Liver (tissue), 9 donors: ENCODE results near the gene TMEM190. TPM values are rescaled to one million over a fixed set of nuclear protein-coding genes. Genes with fewer than 3 reads are reported as not detected.
A peak's percentile ranks its signal among the peaks of the same experiment; 100 is the strongest.

Source experiments
- DNase-seq: peaks from one replicate; pipeline ENCODE4 v3.0.0-alpha.2; 2017; ENCODE audit warnings: low spot score
- H3K27ac ChIP-seq, 2 donors: one replicate each; pipeline ENCODE4 v1.7.0; 2013; ENCODE audit warnings: inconsistent platforms in 2 of 2, low read length in 2 of 2, control low read depth in 1 of 2, low read depth in 1 of 2, mild to moderate bottlenecking in 1 of 2
- H3K27me3 ChIP-seq, 4 donors: one replicate each; pipeline versions ENCODE4 v1.6.1 to v1.7.0; 2013; ENCODE audit warnings: low read length in 3 of 4, inconsistent platforms in 1 of 4, mild to moderate bottlenecking in 1 of 4, moderate library complexity in 1 of 4; ENCODE audit not compliant: control insufficient read depth in 4 of 4, insufficient read depth in 4 of 4
- H3K36me3 ChIP-seq, 4 donors: one replicate each; pipeline versions ENCODE4 v1.6.1 to v1.7.0; 2013; ENCODE audit warnings: low read length in 3 of 4, mild to moderate bottlenecking in 3 of 4, low read depth in 1 of 4, moderate library complexity in 1 of 4; ENCODE audit not compliant: control insufficient read depth in 4 of 4, insufficient read depth in 3 of 4
- H3K4me1 ChIP-seq, 4 donors: one replicate each; pipeline versions ENCODE4 v1.6.1 to v1.7.0; 2013; ENCODE audit warnings: low read length in 3 of 4, mild to moderate bottlenecking in 3 of 4, moderate library complexity in 1 of 4; ENCODE audit not compliant: control insufficient read depth in 4 of 4, insufficient read depth in 4 of 4
- H3K4me3 ChIP-seq, 3 donors: one replicate each; pipeline versions ENCODE4 v1.6.1 to v1.7.0; 2013; ENCODE audit warnings: low read length in 3 of 3, control low read depth in 1 of 3, low read depth in 1 of 3, mild to moderate bottlenecking in 1 of 3
- H3K9ac ChIP-seq, 2 donors: one replicate each; pipeline ENCODE4 v1.7.0; 2013; ENCODE audit warnings: low read length in 2 of 2, mild to moderate bottlenecking in 2 of 2, moderate library complexity in 2 of 2, control low read depth in 1 of 2, low read depth in 1 of 2
- H3K9me3 ChIP-seq, 4 donors: one replicate each; pipeline versions ENCODE4 v1.6.1 to v1.7.0; 2013; ENCODE audit warnings: low read length in 3 of 4; ENCODE audit not compliant: control insufficient read depth in 4 of 4
- EGR1 ChIP-seq, 2 donors: IDR thresholded peaks; 2 replicates each; pipeline ENCODE4 v1.6.1; 2016 to 2018; ENCODE audit warnings: antibody characterized with exemption in 2 of 2, low read depth in 2 of 2
- FOXA1 ChIP-seq: IDR thresholded peaks from 2 replicates; pipeline ENCODE4 v1.6.1; 2016; ENCODE audit warnings: antibody characterized with exemption
- FOXA2 ChIP-seq: IDR thresholded peaks from 2 replicates; pipeline ENCODE4 v1.6.1; 2016; ENCODE audit warnings: antibody characterized with exemption
- HNF4A ChIP-seq, 2 donors: conservative IDR thresholded peaks; 2 replicates each; pipeline ENCODE4 v1.6.1; 2016; ENCODE audit warnings: antibody characterized with exemption in 2 of 2, mild to moderate bottlenecking in 2 of 2
- HNF4G ChIP-seq: IDR thresholded peaks from 2 replicates; pipeline ENCODE4 v1.6.1; 2016; ENCODE audit warnings: antibody characterized with exemption
- JUND ChIP-seq, 2 donors: IDR thresholded peaks; 2 replicates each; pipeline ENCODE4 v1.6.1; 2016; ENCODE audit warnings: antibody characterized with exemption in 2 of 2
- RAD21 ChIP-seq, 2 donors: IDR thresholded peaks; 2 replicates each; pipeline ENCODE4 v1.6.1; 2016; ENCODE audit warnings: antibody characterized with exemption in 2 of 2, mild to moderate bottlenecking in 2 of 2
- RXRA ChIP-seq, 2 donors: IDR thresholded peaks; 2 replicates each; pipeline ENCODE4 v1.6.1; 2017 to 2018; ENCODE audit warnings: antibody characterized with exemption in 2 of 2, mild to moderate bottlenecking in 1 of 2
- SP1 ChIP-seq: IDR thresholded peaks from 2 replicates; pipeline ENCODE4 v1.6.1; 2018; ENCODE audit warnings: antibody characterized with exemption, mild to moderate bottlenecking
- TAF1 ChIP-seq: conservative IDR thresholded peaks from 2 replicates; pipeline ENCODE4 v1.6.1; 2016; ENCODE audit warnings: antibody characterized with exemption, mild to moderate bottlenecking
- YY1 ChIP-seq: IDR thresholded peaks from 2 replicates; pipeline ENCODE4 v1.6.1; 2016; ENCODE audit warnings: antibody characterized with exemption, mild to moderate bottlenecking
- WGBS: extraction: QIAGEN DNeasy Blood & Tissue Kit; methylation state at CpG from one replicate; pipeline ENCODE4 v1.1.7; 2013; 5-methylcytosine and 5-hydroxymethylcytosine counted together
- polyA plus RNA-seq, 2 donors: library from polyadenylated mRNA; stranded (reverse) in 1 of 2; unstranded in 1 of 2; fragments of 200-250 nt in 1 of 2; fragments of >200 nt in 1 of 2; fragmentation: Nextera tagmentation in 1 of 2; extraction: Ambion mirVana in 1 of 2; gene quantifications; one replicate each; pipeline versions ENCODE4 v1.2.1 to v1.2.3, GENCODE V29; 2013 to 2015
- total RNA-seq, 2 donors: library from RNA; depleted of rRNA; stranded (reverse); fragments of >200 nt; gene quantifications; one replicate each; pipeline ENCODE4 v1.2.3, GENCODE V29; 2014
- TF ChIP-seq, protein P1 (sequence below): IDR thresholded peaks from 2 replicates; pipeline ENCODE4 v1.6.1; 2016; ENCODE audit warnings: antibody characterized with exemption
- TF ChIP-seq, protein P2 (sequence below): IDR thresholded peaks from 2 replicates; pipeline ENCODE4 v1.6.1; 2016; ENCODE audit warnings: antibody characterized with exemption
- TF ChIP-seq, protein P3 (sequence below): IDR thresholded peaks from 2 replicates; pipeline ENCODE4 v1.6.1; 2016; ENCODE audit warnings: antibody characterized with exemption
- TF ChIP-seq, protein P4 (sequence below): fragments of 150-350 bp; IDR thresholded peaks from 2 replicates; pipeline ENCODE4 v1.5.1; 2017; ENCODE audit warnings: improper control_type of control experiment, low read depth, low read length; ENCODE audit not compliant: missing input control
- donor health status: healthy.
- donor health status: healthy.
- donor health status: healthy.
- donor health status: healthy.
- donor health status: healthy.

TMEM190 gene
- total and polyA plus RNA-seq, 4 donors, result not detected

DNA sequence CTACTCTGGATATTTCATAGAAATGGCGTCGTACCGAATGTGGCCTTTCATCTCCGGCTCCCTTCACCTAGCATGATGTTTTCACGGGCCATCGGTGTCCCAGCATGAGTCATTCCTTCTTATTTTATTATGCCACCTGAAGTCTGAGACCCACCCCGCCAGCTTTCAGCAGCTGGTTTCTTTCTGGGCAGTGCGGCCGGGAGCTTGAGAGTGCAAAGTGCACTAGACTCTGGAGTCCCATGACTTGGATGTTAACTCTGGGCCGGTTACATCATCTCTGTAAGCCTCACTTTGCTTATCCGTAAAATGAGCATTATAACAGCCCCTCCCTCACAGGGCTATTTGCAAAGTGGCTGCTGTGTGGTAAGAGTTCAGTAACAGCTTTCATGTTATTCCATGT, 42.8 kb upstream of the TMEM190 start:
- peaks cover 0 to 5% (median 1%) of the 10 kb centered on the region in 4 donors for H3K4me1 ChIP-seq
- DNase-seq, result no peak
- H3K9me3 ChIP-seq, result no peaks in the 10 kb centered on the region
- H3K4me3 ChIP-seq, result no peak overlapping the region
- H3K9ac ChIP-seq, result no peak overlapping the region
- no peaks in the 10 kb centered on the region for H3K27me3 ChIP-seq
- TF ChIP-seq SP1 (peak; percentile 11), HNF4A (conservative IDR thresholded peaks at IDR 0.05) (peak; percentile 12 to 40), EGR1 (IDR thresholded peaks at IDR 0.05; ENCODE audit: low read depth in 2 of 2) (no peak)
- H3K36me3 ChIP-seq, result no peaks in the 10 kb centered on the region
- no peak overlapping the region for H3K27ac ChIP-seq
- WGBS, result 57% methylated on average over 11 of the region's 11 CpGs

DNA sequence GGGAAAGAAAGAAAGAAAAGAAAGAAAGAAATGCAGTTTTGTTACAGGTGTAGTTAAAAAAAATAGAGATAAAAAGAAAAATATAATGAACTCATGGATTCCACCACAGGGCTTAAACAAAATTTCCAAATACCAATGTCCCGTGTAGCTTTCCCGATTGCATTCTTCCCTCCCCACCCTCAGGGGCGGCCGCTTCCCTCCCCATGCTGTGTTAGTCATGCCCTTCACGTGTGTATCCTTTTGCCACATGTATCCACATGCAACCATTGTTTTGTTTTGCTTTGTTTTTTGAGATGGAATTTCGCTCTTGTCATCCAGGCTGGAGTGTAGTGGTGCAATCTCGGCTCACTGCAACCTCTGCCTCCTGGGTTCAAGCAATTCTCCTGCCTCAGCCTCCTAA, 40.5 kb upstream of the TMEM190 start:
- WGBS, result 81% methylated on average over 7 of the region's 7 CpGs

DNA sequence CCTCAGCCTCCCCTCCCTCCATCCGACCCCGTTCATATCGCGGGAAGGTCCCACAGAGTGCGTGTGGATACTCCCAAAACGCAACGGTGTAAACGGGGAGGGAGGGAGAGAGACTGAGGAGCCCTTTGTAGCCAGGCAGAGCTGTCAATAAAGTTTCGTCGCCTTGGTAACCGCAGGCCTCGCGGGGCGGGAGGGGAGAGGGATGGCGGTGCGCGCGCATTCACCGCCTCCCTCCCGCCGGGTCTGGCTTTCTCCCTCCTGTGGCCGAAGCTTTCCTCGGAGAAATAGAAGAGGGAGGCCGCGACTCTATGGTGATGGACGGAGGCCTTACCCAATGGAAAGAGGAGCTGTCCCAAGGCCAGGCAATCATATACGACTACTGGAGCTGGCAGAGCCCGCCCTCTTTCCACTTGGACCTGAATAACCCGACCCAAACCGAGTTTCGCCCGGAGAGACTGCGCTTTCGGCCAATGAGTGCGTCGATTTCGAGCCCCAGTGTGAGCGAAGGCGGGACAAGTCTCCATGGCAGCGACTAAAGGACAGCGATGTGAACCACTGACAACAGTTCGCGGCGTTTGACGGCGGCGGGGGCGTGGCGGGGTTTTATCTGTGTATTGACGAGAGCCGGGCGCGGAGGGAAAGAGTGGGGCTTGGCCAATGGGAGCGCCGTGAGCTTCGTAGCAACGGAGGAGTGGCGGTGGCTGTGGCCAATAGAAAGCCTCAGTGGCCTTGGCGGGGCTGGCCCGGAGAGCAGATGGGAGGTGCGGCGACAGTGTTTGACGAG, 37.3 kb upstream of the TMEM190 start, which contains the start of gene KMT5C:
KMT5C (plus strand) TSS at position 772 of the 784 bp plus-strand sequence. CDS start 2,061 bp downstream, outside the sequence.
- Histone ChIP-seq H3K4me1 (peaks cover 8 to 18% (median 11%) of the 10 kb centered on the region in 4 donors), H3K27me3 (no peaks in the 10 kb centered on the region), H3K36me3 (peaks cover 0 to 8% (median 1%) of the 10 kb centered on the region in 4 donors), H3K4me3 (peak within 1 kb of the TSS; percentile 45 to 75 (median 74)), H3K27ac (peak within 1 kb of the TSS; percentile 76 to 91), H3K9me3 (no peaks in the 10 kb centered on the region), H3K9ac (peak within 1 kb of the TSS; percentile 83 to 95)
- WGBS, result under 1% methylated on average over 63 of the region's 63 CpGs
- peak; percentile 100 for DNase-seq
- TF ChIP-seq, protein P1, sequence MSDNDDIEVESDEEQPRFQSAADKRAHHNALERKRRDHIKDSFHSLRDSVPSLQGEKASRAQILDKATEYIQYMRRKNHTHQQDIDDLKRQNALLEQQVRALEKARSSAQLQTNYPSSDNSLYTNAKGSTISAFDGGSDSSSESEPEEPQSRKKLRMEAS, result no peak
- TF ChIP-seq HNF4A (conservative IDR thresholded peaks at IDR 0.05) (no peak), RAD21 (IDR thresholded peaks at IDR 0.05) (peak in 1 of 2 donors; percentile 60), HNF4G (no peak), RXRA (IDR thresholded peaks at IDR 0.05) (peak; percentile 89 to 94), EGR1 (IDR thresholded peaks at IDR 0.05; ENCODE audit: low read depth in 2 of 2) (peak in 1 of 2 donors; percentile 83), FOXA1 (peak; percentile 4), YY1 (peak; percentile 63), TAF1 (no peak), JUND (IDR thresholded peaks at IDR 0.05) (peak in 1 of 2 donors; percentile 8)
- TF ChIP-seq, protein P2, sequence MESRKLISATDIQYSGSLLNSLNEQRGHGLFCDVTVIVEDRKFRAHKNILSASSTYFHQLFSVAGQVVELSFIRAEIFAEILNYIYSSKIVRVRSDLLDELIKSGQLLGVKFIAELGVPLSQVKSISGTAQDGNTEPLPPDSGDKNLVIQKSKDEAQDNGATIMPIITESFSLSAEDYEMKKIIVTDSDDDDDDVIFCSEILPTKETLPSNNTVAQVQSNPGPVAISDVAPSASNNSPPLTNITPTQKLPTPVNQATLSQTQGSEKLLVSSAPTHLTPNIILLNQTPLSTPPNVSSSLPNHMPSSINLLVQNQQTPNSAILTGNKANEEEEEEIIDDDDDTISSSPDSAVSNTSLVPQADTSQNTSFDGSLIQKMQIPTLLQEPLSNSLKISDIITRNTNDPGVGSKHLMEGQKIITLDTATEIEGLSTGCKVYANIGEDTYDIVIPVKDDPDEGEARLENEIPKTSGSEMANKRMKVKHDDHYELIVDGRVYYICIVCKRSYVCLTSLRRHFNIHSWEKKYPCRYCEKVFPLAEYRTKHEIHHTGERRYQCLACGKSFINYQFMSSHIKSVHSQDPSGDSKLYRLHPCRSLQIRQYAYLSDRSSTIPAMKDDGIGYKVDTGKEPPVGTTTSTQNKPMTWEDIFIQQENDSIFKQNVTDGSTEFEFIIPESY, result no peak
- TF ChIP-seq, protein P3, sequence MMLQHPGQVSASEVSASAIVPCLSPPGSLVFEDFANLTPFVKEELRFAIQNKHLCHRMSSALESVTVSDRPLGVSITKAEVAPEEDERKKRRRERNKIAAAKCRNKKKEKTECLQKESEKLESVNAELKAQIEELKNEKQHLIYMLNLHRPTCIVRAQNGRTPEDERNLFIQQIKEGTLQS, result no peak
- TF ChIP-seq, protein P4, sequence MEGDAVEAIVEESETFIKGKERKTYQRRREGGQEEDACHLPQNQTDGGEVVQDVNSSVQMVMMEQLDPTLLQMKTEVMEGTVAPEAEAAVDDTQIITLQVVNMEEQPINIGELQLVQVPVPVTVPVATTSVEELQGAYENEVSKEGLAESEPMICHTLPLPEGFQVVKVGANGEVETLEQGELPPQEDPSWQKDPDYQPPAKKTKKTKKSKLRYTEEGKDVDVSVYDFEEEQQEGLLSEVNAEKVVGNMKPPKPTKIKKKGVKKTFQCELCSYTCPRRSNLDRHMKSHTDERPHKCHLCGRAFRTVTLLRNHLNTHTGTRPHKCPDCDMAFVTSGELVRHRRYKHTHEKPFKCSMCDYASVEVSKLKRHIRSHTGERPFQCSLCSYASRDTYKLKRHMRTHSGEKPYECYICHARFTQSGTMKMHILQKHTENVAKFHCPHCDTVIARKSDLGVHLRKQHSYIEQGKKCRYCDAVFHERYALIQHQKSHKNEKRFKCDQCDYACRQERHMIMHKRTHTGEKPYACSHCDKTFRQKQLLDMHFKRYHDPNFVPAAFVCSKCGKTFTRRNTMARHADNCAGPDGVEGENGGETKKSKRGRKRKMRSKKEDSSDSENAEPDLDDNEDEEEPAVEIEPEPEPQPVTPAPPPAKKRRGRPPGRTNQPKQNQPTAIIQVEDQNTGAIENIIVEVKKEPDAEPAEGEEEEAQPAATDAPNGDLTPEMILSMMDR, result peak; percentile 56

More for the DNA sequence above, 40.5 kb upstream of the TMEM190 start:
- no peak overlapping the region for H3K9ac ChIP-seq
- H3K27me3 ChIP-seq, result no peaks in the 10 kb centered on the region
- DNase-seq, result no peak
- TF ChIP-seq JUND (IDR thresholded peaks at IDR 0.05) (no peak), SP1 (no peak), FOXA2 (no peak), RAD21 (IDR thresholded peaks at IDR 0.05) (no peak), HNF4A (conservative IDR thresholded peaks at IDR 0.05) (no peak)
- TF ChIP-seq, protein P3, result no peak
- TF ChIP-seq, protein P2, result no peak
- H3K9me3 ChIP-seq, result no peaks in the 10 kb centered on the region
- no peaks in the 10 kb centered on the region for H3K36me3 ChIP-seq
- no peak overlapping the region for H3K4me3 ChIP-seq
- H3K4me1 ChIP-seq, result peaks cover 8 to 17% (median 11%) of the 10 kb centered on the region in 4 donors
- H3K27ac ChIP-seq, result no peak overlapping the region
